GM12878 (cell line): ENCODE results near the gene PILRB. TPM values are rescaled to one million over a fixed set of nuclear protein-coding genes. Genes with fewer than 3 reads are reported as not detected.
"Not testable (repeated sequence)": the region's sequence is repeated elsewhere in the genome, so short reads cannot be mapped to it uniquely, and the experiment has no call there.

Experiments used
- ATAC-seq: fragments of 200-7000 bp; cut with Tn5 transposase; 3 replicates; pipeline ENCODE4 v1.9.1; 2020; ENCODE audit warnings: mild to moderate bottlenecking, moderate library complexity
- BruUV-seq: library from RNA; stranded (reverse); fragments of 400-500 nt; replicated peaks from 2 replicates; lab custom pipeline; 2021; lab: Mats Ljungman, UMichigan
- CTCF ChIA-PET: fragments of 300-600 bp; sonication (Branson Sonifier 250); formaldehyde crosslinking; extraction: SDS; loops from one replicate; lab custom pipeline; 2021; ENCODE audit warnings: inconsistent platforms; lab: Yijun Ruan, JAX
- POLR2A ChIA-PET: fragments of 350-600 bp; formaldehyde crosslinking; extraction: SDS; loops from one replicate; lab custom pipeline; 2021; ENCODE audit warnings: inconsistent platforms; lab: Charles Lee
- RAD21 ChIA-PET: fragments of 300-600 bp; sonication (Branson Sonifier 250); formaldehyde crosslinking; loops from one replicate; lab custom pipeline; 2023; ENCODE audit warnings: antibody characterized with exemption; ENCODE audit not compliant: unreplicated experiment; lab: Charles Lee
- SMC1A ChIA-PET: fragments of 300-600 bp; sonication (Branson Sonifier 250); formaldehyde crosslinking; loops from one replicate; lab custom pipeline; 2023; ENCODE audit not compliant: unreplicated experiment, uncharacterized antibody; lab: Charles Lee
- DNase-seq: peaks from one replicate; pipeline ENCODE4 v3.0.0-alpha.2; 2011; ENCODE audit warnings: low read depth, low spot score
- FAIRE-seq: peaks from 3 replicates; lab custom pipeline; 2011; peaks lifted over from hg19 to GRCh38; lab: Jason Lieb, UNC
- H2AFZ ChIP-seq: 2 replicates; pipeline ENCODE4 v1.6.0; 2011; ENCODE audit warnings: low read depth, low read length, control low read depth; ENCODE audit not compliant: control insufficient read depth
- H3K27ac ChIP-seq: 2 replicates; pipeline ENCODE4 v1.5.1; 2011; ENCODE audit warnings: control low read depth; ENCODE audit not compliant: control insufficient read depth, insufficient read depth
- H3K27me3 ChIP-seq, 2 experiments: replicated peaks in 1 of 2; 2 replicates each; pipeline versions ENCODE4 v1.6.0 to v1.6.1; 2011; ENCODE audit warnings: low read length in 1 of 2; ENCODE audit not compliant: control insufficient read depth in 2 of 2, insufficient read depth in 2 of 2
- H3K36me3 ChIP-seq, 2 experiments: 2 replicates each; pipeline ENCODE4 v1.5.1; 2011; ENCODE audit warnings: low read length in 1 of 2; ENCODE audit not compliant: control insufficient read depth in 2 of 2, insufficient read depth in 2 of 2
- H3K4me1 ChIP-seq: 2 replicates; pipeline ENCODE4 v1.6.1; 2011; ENCODE audit warnings: mild to moderate bottlenecking, low read length, moderate library complexity, mixed read lengths; ENCODE audit not compliant: control insufficient read depth, insufficient read depth
- H3K4me2 ChIP-seq: 2 replicates; pipeline ENCODE4 v1.6.0; 2011; ENCODE audit warnings: control low read depth; ENCODE audit not compliant: control insufficient read depth, insufficient read depth
- H3K4me3 ChIP-seq: fragments of 200-600 bp; sonication (generic); 2 replicates; pipeline ENCODE4 v1.5.1; 2016
- H3K79me2 ChIP-seq: 2 replicates; pipeline ENCODE4 v1.6.0; 2011; ENCODE audit warnings: low read length; ENCODE audit not compliant: control insufficient read depth, insufficient read depth
- H3K9ac ChIP-seq: 2 replicates; pipeline ENCODE4 v1.8.0; 2011; ENCODE audit warnings: low read length, control low read depth, mixed read lengths; ENCODE audit not compliant: control insufficient read depth, insufficient read depth
- H3K9me3 ChIP-seq: replicated peaks from 3 replicates; pipeline ENCODE4 v1.5.1; 2011; ENCODE audit warnings: mild to moderate bottlenecking, low read length; ENCODE audit not compliant: control insufficient read depth, insufficient read depth
- H4K20me1 ChIP-seq: 2 replicates; pipeline ENCODE4 v1.6.0; 2011; ENCODE audit not compliant: control insufficient read depth, insufficient read depth
- CHD2 ChIP-seq: IDR thresholded peaks from 2 replicates; pipeline ENCODE4 v1.6.1; 2011; ENCODE audit warnings: low read depth, low read length, improper control_type of control experiment, borderline replicate concordance
- EED ChIP-seq: sonication (generic); IDR thresholded peaks from 2 replicates; pipeline ENCODE4 v1.6.1; 2016; ENCODE audit warnings: antibody characterized with exemption, low read depth
- ETV6 ChIP-seq, 2 experiments: fragments of 450-650 bp in 1 of 2; IDR thresholded peaks in 1 of 2; conservative IDR thresholded peaks in 1 of 2; 2 replicates each; pipeline ENCODE4 v1.6.1; 2014; ENCODE audit warnings: antibody characterized with exemption in 1 of 2, borderline replicate concordance in 1 of 2, low read depth in 1 of 2, mild to moderate bottlenecking in 1 of 2, moderate library complexity in 1 of 2
- IKZF1 ChIP-seq: fragments of 450-650 bp; conservative IDR thresholded peaks from 2 replicates; pipeline ENCODE4 v1.6.1; 2017; ENCODE audit warnings: antibody characterized with exemption, mild to moderate bottlenecking
- IKZF2 ChIP-seq, 2 experiments: fragments of 450-650 bp; IDR thresholded peaks; 2 replicates each; pipeline ENCODE4 v1.6.1; 2017; ENCODE audit warnings: mild to moderate bottlenecking in 2 of 2, moderate library complexity in 2 of 2
- IRF4 ChIP-seq: IDR thresholded peaks from 2 replicates; pipeline ENCODE4 v1.6.1; 2011; ENCODE audit warnings: low read depth, low read length
- JUNB ChIP-seq: IDR thresholded peaks from 2 replicates; pipeline ENCODE4 v1.6.1; 2016; ENCODE audit warnings: antibody characterized with exemption, mild to moderate bottlenecking
- MEF2B ChIP-seq: fragments of 450-650 bp; IDR thresholded peaks from 2 replicates; pipeline ENCODE4 v1.6.1; 2018; ENCODE audit warnings: mild to moderate bottlenecking, moderate library complexity; ENCODE audit not compliant: partially characterized antibody, poor library complexity, severe bottlenecking
- NFIC ChIP-seq: IDR thresholded peaks from 2 replicates; pipeline ENCODE4 v1.6.1; 2012; ENCODE audit warnings: low read depth, mild to moderate bottlenecking, inconsistent platforms, low read length, moderate library complexity
- NFYB ChIP-seq: IDR thresholded peaks from 2 replicates; pipeline ENCODE4 v1.6.1; 2011; ENCODE audit warnings: low read depth, mild to moderate bottlenecking, low read length, improper control_type of control experiment, moderate library complexity; ENCODE audit not compliant: insufficient read depth
- TCF3 ChIP-seq: IDR thresholded peaks from 2 replicates; pipeline ENCODE4 v1.6.1; 2012; ENCODE audit warnings: low read depth, mild to moderate bottlenecking, low read length, borderline replicate concordance; ENCODE audit not compliant: insufficient read depth
- WGBS: methylation state at CpG from one replicate; pipeline ENCODE4 v1.1.6; 2016; ENCODE audit warnings: low lambda C conversion rate; ENCODE audit not compliant: insufficient replicate concordance, insufficient coverage; ENCODE audit errors: missing lambda C conversion rate; 5-methylcytosine and 5-hydroxymethylcytosine counted together
- in situ Hi-C: fragments of 300-500 bp; cut with MboI; formaldehyde crosslinking; loops from 9 replicates; pipeline ENCODE4 v1.14.3; 2018; ENCODE audit warnings: mixed read lengths
- intact Hi-C: fragments of 100-400 bp; cut with micrococcal nuclease; formaldehyde crosslinking; loops from one replicate; pipeline ENCODE4 v1.14.2; 2022; ENCODE audit not compliant: unreplicated experiment
- polyA plus RNA-seq, 11 experiments: library from polyadenylated mRNA; depleted of rRNA in 4 of 11; unstranded in 6 of 11; stranded (reverse) in 5 of 11; fragments of >200 nt; fragmentation: Nextera tagmentation in 4 of 11; fragmentation: Illumina TruSeq in 1 of 11; extraction: Ambion mirVana in 4 of 11; extraction: Trizol in 1 of 11; gene quantifications; 1 replicate in 1 of 11; 2 replicates in 10 of 11; pipeline versions ENCODE4 v1.2.1 to v1.2.3, GENCODE V29; 2011 to 2016; ENCODE audit warnings: inconsistent platforms in 2 of 11, missing spikeins in 2 of 11, low read depth in 1 of 11
- total RNA-seq, 4 experiments: library from RNA; depleted of rRNA in 3 of 4; stranded (reverse); fragments of >200 nt in 3 of 4; fragmentation: Illumina TruSeq in 1 of 4; extraction: Trizol in 1 of 4; gene quantifications; 2 replicates each; pipeline versions ENCODE4 v1.2.1 to v1.2.3, GENCODE V29; 2013 to 2021

The PILRB gene
- total and polyA plus RNA-seq, 10 of the 15 experiments (the other 5 are each of a cell fraction or from before 2014, with no cell fraction given): 2.6 to 50.3 (median 22.0) TPM

GRCh38 chr7:100382234-100382853 is 24.4 kb downstream of the PILRB start:
- H3K4me2 ChIP-seq, ATAC-seq, H2AFZ ChIP-seq, intact Hi-C loops, H3K4me3 ChIP-seq, in situ Hi-C loops, H3K27me3 ChIP-seq, BruUV-seq, DNase-seq, H3K27ac ChIP-seq, H4K20me1 ChIP-seq, H3K4me1 ChIP-seq, H3K9ac ChIP-seq, H3K9me3 ChIP-seq, H3K79me2 ChIP-seq, H3K36me3 ChIP-seq: not testable (repeated sequence)
- WGBS: 76% methylated on average over 8 of the region's 8 CpGs
- RAD21 ChIA-PET: interaction anchor here (1.3 to 1.8 kb wide), 3 partner anchors 8 to 25 kb away, joined by 3 to 7 read pairs (median 4); no protein-coding TSS in a partner anchor
- CTCF ChIA-PET: interaction anchor here (1.4 to 2.8 kb wide), 3 partner anchors 8 to 25 kb away, joined by 5 to 12 read pairs (median 7); no protein-coding TSS in a partner anchor
- POLR2A ChIA-PET: interaction anchor here (0.8 to 3.0 kb wide), 3 partner anchors 11 to 46 kb away, joined by 3 to 11 read pairs (median 3); partner anchors contain the start of gene ZCWPW1
- peak; percentile 69 for FAIRE-seq
- peak; percentile 82 for TF ChIP-seq NFYB
- SMC1A ChIA-PET: interaction anchor here (1.0 to 4.0 kb wide), 6 partner anchors 9 to 47 kb away, joined by 3 to 13 read pairs (median 4); partner anchors contain the start of gene ZCWPW1

- H4K20me1 ChIP-seq: no peaks in the 10 kb centered on the region
- FAIRE-seq (no peak), ATAC-seq (peak; percentile 60), DNase-seq (no peak)
- in situ Hi-C loops (no loop called here), intact Hi-C loops (no loop called here)
- no peaks in the 10 kb centered on the region for H3K36me3 ChIP-seq
- H2AFZ ChIP-seq: no peak overlapping the region
- H3K27me3 ChIP-seq: no peaks in the 10 kb centered on the region
- 34% methylated on average over 6 of the region's 6 CpGs for WGBS
- H3K4me2 ChIP-seq: 0 out of 2 replicates have a peak overlapping the region, but pooled peaks have one; percentile 44
- ChIA-PET POLR2A (interaction anchor here (0.5 to 5.8 kb wide), 7 partner anchors 9 to 468 kb away, joined by 3 to 33 read pairs (median 4); no protein-coding TSS in a partner anchor), SMC1A (interaction anchor here (1.0 to 4.4 kb wide), 7 partner anchors 9 to 65 kb away, joined by 3 to 20 read pairs (median 5); no protein-coding TSS in a partner anchor), RAD21 (interaction anchor here (0.7 to 1.8 kb wide), 6 partner anchors 8 to 23 kb away, joined by 3 to 20 read pairs (median 4); no protein-coding TSS in a partner anchor), CTCF (interaction anchor here (0.7 to 2.0 kb wide), 5 partner anchors 9 to 26 kb away, joined by 3 to 8 read pairs (median 5); no protein-coding TSS in a partner anchor)
- H3K9ac ChIP-seq: no peak overlapping the region
- no TSS peak for BruUV-seq
- no peaks in the 10 kb centered on the region; the same call in 2 of the 3 replicates for H3K9me3 ChIP-seq
- H3K4me1 ChIP-seq: peaks cover 8% of the 10 kb centered on the region
- no peak overlapping the region for H3K4me3 ChIP-seq
- no peak overlapping the region for H3K27ac ChIP-seq
- H3K79me2 ChIP-seq: no peaks in the 10 kb centered on the region
- TF ChIP-seq CHD2 (no peak), MEF2B (peak; percentile 80), NFIC (no peak; the same call in 1 of the 2 replicates), IKZF2 (IDR thresholded peaks at IDR 0.05) (peak in 1 of 2 experiments; percentile 13; a peak in 1 of 4 replicates), IRF4 (0 out of 2 replicates have a peak, but pooled peaks have one; percentile 27), ETV6 (conservative IDR thresholded peaks at IDR 0.05 in 1 of 2, IDR thresholded peaks at IDR 0.05 in 1 of 2; ENCODE audit: borderline replicate concordance in 1 of 2, low read depth in 1 of 2) (no peak), TCF3 (no peak), IKZF1 (peak; percentile 41; the same call in 1 of the 2 replicates), EED (peak; percentile 35; the same call in 1 of the 2 replicates), JUNB (peak; percentile 56)
These were observed 26.8 kb downstream of the PILRB start for GRCh38 chr7:100384628-100385294.
